ENCODE data around the gene KDM3B. TPM values are rescaled to one million over a fixed set of nuclear protein-coding genes. Genes with fewer than 3 reads are reported as not detected.
A peak's percentile ranks its signal among the peaks of the same experiment; 100 is the strongest.

The KDM3B gene
- total and polyA plus RNA-seq, 12 donors: 11.9 to 57.3 (median 46.7) TPM

DNA sequence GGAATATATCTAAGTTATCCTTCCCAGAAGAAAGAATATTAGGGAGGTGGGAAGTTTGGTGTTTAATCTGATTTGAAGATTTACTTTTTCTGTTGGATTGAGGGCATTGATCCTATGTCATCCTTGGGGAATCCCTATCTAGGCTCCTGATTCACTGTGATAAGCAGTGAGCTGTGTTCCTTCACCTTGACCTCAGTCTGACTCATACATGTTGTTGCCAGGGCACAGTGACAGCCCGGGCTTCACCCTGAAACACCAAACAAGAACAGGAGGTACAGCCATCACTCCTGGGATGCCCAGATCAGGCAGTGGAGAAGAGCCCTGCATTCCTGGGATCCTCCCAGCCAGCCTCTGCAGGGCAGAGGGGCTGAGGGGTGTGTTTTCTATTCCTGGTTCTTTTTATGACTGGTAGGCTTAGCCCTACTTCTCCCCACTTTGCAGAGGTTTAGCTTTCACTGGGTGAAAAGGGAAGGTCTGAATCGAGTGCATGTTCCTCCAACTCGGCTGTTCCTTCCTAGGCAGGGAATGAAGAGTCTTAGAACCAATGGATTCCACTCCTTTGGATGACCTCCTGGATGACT, 17.5 kb upstream of the KDM3B start:
- WGBS, 2 donors: 85 to 86% methylated on average over 3 of the region's 3 CpGs
- ATAC-seq (no peak), DNase-seq (no peak)
- intact Hi-C loops (cut with DNase I): no loop called here
- TF ChIP-seq, protein P1, sequence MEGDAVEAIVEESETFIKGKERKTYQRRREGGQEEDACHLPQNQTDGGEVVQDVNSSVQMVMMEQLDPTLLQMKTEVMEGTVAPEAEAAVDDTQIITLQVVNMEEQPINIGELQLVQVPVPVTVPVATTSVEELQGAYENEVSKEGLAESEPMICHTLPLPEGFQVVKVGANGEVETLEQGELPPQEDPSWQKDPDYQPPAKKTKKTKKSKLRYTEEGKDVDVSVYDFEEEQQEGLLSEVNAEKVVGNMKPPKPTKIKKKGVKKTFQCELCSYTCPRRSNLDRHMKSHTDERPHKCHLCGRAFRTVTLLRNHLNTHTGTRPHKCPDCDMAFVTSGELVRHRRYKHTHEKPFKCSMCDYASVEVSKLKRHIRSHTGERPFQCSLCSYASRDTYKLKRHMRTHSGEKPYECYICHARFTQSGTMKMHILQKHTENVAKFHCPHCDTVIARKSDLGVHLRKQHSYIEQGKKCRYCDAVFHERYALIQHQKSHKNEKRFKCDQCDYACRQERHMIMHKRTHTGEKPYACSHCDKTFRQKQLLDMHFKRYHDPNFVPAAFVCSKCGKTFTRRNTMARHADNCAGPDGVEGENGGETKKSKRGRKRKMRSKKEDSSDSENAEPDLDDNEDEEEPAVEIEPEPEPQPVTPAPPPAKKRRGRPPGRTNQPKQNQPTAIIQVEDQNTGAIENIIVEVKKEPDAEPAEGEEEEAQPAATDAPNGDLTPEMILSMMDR (IDR thresholded peaks at IDR 0.05): no peak
- H3K4me3 ChIP-seq: no peak overlapping the region
- no peaks in the 10 kb centered on the region for H3K27me3 ChIP-seq
- H3K27ac ChIP-seq: no peak overlapping the region
- H3K36me3 ChIP-seq: no peaks in the 10 kb centered on the region
- no peaks in the 10 kb centered on the region for H3K9me3 ChIP-seq
- H3K4me1 ChIP-seq: peaks cover 2 to 34% (median 23%) of the 10 kb centered on the region in 9 donors

DNA sequence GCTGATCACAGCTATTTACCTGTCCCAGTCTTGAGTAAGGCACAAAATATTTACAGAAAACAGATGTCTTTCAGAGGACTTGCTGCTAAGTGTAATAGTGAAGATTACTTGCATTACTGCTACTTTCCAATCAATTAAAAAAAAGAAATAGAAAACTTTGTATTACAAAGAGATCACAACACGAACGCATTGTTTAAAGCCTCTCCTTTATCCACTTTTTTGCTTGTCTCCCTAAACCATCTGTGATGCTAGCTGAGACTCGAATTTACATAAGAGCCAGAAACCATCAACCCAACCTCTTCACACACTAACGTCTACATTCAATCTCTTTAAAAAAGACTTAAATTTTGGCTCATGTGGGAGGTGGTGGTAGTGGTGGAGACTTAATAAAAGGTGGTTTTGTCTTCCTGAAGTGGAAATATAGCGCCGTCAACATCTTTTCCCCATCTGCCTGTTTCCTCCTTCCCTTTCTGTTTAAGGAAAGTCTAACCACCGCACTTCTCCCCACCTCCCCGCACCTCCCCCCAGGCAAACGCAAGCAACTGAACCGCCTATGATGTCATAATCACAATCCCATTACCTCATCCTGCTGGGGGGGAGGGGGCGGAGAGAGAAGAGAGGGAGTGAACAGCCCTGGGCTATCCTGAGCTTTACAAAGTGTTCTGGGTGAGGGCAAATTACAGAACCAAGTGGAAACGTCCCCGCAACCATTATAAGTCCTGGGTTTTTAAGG, 15.4 kb upstream of the KDM3B start:
- WGBS, 2 donors: 28 to 32% methylated on average over 13 of the region's 13 CpGs
- no peaks in the 10 kb centered on the region for H3K27me3 ChIP-seq
- TF ChIP-seq, protein P1 (IDR thresholded peaks at IDR 0.05): no peak
- intact Hi-C loops (cut with DNase I): no loop called here
- H3K4me1 ChIP-seq: peaks cover 2 to 35% (median 26%) of the 10 kb centered on the region in 9 donors
- ATAC-seq (peak; percentile 39 to 73 (median 60)), DNase-seq (peak in 1 of 2 donors; percentile 87)
- H3K9me3 ChIP-seq: no peaks in the 10 kb centered on the region
- H3K27ac ChIP-seq: peak overlapping the region; percentile 89 to 99 (median 98)
- peaks cover 0 to 14% (median 9%) of the 10 kb centered on the region in 9 donors for H3K36me3 ChIP-seq
- peak overlapping the region; percentile 76 to 98 (median 94) for H3K4me3 ChIP-seq

DNA sequence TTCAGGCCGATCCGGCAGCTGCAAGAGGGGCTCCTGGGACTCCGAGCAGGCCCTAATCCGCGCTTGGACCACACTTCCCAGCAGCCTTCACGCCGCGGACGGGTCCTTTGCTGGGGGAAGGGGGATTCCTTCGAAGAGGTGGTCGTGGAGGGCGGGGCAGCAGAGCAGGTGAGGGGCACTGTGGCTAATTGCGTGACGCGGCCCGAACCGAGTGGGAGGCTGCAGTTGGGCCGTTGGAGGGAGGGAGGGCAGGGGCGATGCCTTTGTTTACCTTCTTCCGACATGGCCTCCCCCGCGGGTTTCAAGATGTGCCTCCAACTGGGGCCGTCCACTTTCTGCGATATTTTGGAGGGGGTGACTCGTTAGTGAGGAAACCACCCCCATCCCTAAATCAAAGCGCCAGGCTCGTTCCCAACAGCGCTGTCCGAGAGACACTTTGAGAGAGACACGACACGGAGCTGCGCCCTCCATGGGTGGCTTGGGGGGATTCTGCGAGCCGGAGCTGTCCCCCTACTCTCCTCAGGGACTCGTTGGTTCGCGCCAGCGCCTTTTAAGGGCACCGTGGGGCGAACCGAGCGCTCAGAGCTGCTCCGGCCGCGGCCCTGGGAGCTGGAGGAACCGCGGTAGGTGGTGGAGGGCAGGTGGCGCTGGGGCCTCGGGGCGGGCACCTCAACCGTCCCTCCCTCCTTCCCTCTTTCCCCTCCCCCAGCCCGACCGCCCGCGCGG, 14.6 kb upstream of the KDM3B start, which contains the start of gene FAM53C:
TSS of gene FAM53C (plus strand) at position 582 of the 726 bp plus-strand sequence. CDS start 3,070 bp downstream, outside the sequence.
- peak; percentile 93 to 97 (median 95) for ATAC-seq

More for the DNA sequence above, 14.6 kb upstream of the KDM3B start, which contains the start of gene FAM53C:
- intact Hi-C loops (cut with DNase I): no loop called here
- no peaks in the 10 kb centered on the region for H3K9me3 ChIP-seq
- H3K4me1 ChIP-seq: peaks cover 0 to 34% (median 24%) of the 10 kb centered on the region in 9 donors
- H3K27ac ChIP-seq: peak within 1 kb of the TSS; percentile 89 to 99 (median 98)
- H3K27me3 ChIP-seq: no peaks in the 10 kb centered on the region
- DNase-seq: peak; percentile 90 to 92
- peak within 1 kb of the TSS; percentile 76 to 98 (median 94) for H3K4me3 ChIP-seq
- 0% methylated on average over 51 to 56 of the region's 56 CpGs for WGBS, 2 donors
- TF ChIP-seq, protein P1 (IDR thresholded peaks at IDR 0.05): peak in 1 of 9 donors; percentile 8
- peaks cover 0 to 21% (median 12%) of the 10 kb centered on the region in 9 donors for H3K36me3 ChIP-seq

All from heart right ventricle (tissue), 16 donors.